Activated CD8-positive, alpha-beta T cell treated with anti-CD3 and anti-CD28 coated beads, Interleukin-2, amount 10 ng/mL, durations not matched to agents 7 days and 5 days (primary cell): ENCODE results near the gene TWIST2. TPM values are rescaled to one million over a fixed set of nuclear protein-coding genes. Genes with fewer than 3 reads are reported as not detected.

ENCODE experiments used
- ATAC-seq: fragments of 150-1000 bp; cut with Tn5 transposase; one replicate; pipeline ENCODE4 v1.10.0; 2021; ENCODE audit warnings: moderate library complexity
- CTCF ChIA-PET: fragments of 350-600 bp; sonication (Branson Sonifier 250); formaldehyde crosslinking; loops from one replicate; lab custom pipeline; 2021; ENCODE audit warnings: antibody characterized with exemption; lab: Charles Lee
- POLR2A ChIA-PET: fragments of 350-600 bp; sonication (Branson Sonifier 250); formaldehyde crosslinking; loops from one replicate; lab custom pipeline; 2021; ENCODE audit warnings: antibody characterized with exemption; lab: Charles Lee
- DNase-seq: peaks from one replicate; pipeline ENCODE4 v3.0.0-alpha.2; 2020
- H3K27ac Mint-ChIP-seq: one replicate; pipeline ENCODE4 v1.8.0; 2021; ENCODE audit warnings: mild to moderate bottlenecking, mixed read lengths
- H3K27me3 Mint-ChIP-seq: one replicate; pipeline ENCODE4 v1.8.0; 2021; ENCODE audit warnings: low read depth, mixed read lengths
- H3K36me3 Mint-ChIP-seq: one replicate; pipeline ENCODE4 v1.8.0; 2021; ENCODE audit warnings: low read depth, mixed read lengths
- H3K4me1 Mint-ChIP-seq: one replicate; pipeline ENCODE4 v1.8.0; 2021; ENCODE audit warnings: low read depth, mixed read lengths
- H3K4me3 Mint-ChIP-seq: one replicate; pipeline ENCODE4 v1.8.0; 2021; ENCODE audit warnings: mild to moderate bottlenecking, mixed read lengths
- H3K9me3 Mint-ChIP-seq: one replicate; pipeline ENCODE4 v1.8.0; 2022; ENCODE audit warnings: mixed read lengths; ENCODE audit not compliant: insufficient read depth
- total RNA-seq, 2 experiments: library from RNA; stranded (reverse); gene quantifications; one replicate each; pipeline ENCODE4 v1.2.3, GENCODE V29; 2021

TWIST2 gene
- total RNA-seq, 2 experiments from 2014 or later: not detected

- no peaks in the 10 kb centered on the region for H3K4me1 Mint-ChIP-seq
- DNase-seq: no peak
- H3K4me3 Mint-ChIP-seq: no peak overlapping the region
- no peak overlapping the region for H3K27ac Mint-ChIP-seq
- H3K9me3 Mint-ChIP-seq: no peaks in the 10 kb centered on the region
- ATAC-seq: no peak
- POLR2A ChIA-PET: no interaction called here
- no peaks in the 10 kb centered on the region for H3K27me3 Mint-ChIP-seq
- H3K36me3 Mint-ChIP-seq: no peaks in the 10 kb centered on the region
- CTCF ChIA-PET: no interaction called here
Measured at GRCh38 chr2:238890618-238891456, 43.0 kb downstream of the TWIST2 start.

GRCh38 chr2:238891457-238892203, 43.7 kb downstream of the TWIST2 start:
- Mint-ChIP-seq H3K27ac (no peak overlapping the region), H3K4me3 (no peak overlapping the region), H3K27me3 (no peaks in the 10 kb centered on the region), H3K36me3 (no peaks in the 10 kb centered on the region), H3K9me3 (no peaks in the 10 kb centered on the region), H3K4me1 (no peaks in the 10 kb centered on the region)
- CTCF ChIA-PET: no interaction called here
- ATAC-seq (no peak), DNase-seq (no peak)
- POLR2A ChIA-PET: no interaction called here

GRCh38 chr2:238892204-238892500, 44.3 kb downstream of the TWIST2 start:
- DNase-seq: no peak
- H3K27me3 Mint-ChIP-seq: no peaks in the 10 kb centered on the region

GRCh38 chr2:238892796-238893195, 44.9 kb downstream of the TWIST2 start:
- DNase-seq (no peak), ATAC-seq (no peak)
- ChIA-PET CTCF (no interaction called here), POLR2A (no interaction called here)
- Mint-ChIP-seq H3K27ac (no peak overlapping the region), H3K27me3 (no peaks in the 10 kb centered on the region), H3K36me3 (no peaks in the 10 kb centered on the region), H3K9me3 (no peaks in the 10 kb centered on the region), H3K4me1 (no peaks in the 10 kb centered on the region), H3K4me3 (no peak overlapping the region)

More at GRCh38 chr2:238892204-238892500, 44.3 kb downstream of the TWIST2 start:
- Mint-ChIP-seq H3K36me3 (no peaks in the 10 kb centered on the region), H3K9me3 (no peaks in the 10 kb centered on the region), H3K4me1 (no peaks in the 10 kb centered on the region), H3K27ac (no peak overlapping the region), H3K4me3 (no peak overlapping the region)
- ChIA-PET CTCF (no interaction called here), POLR2A (no interaction called here)
- no peak for ATAC-seq

- Mint-ChIP-seq H3K36me3 (no peaks in the 10 kb centered on the region), H3K4me3 (no peak overlapping the region), H3K4me1 (no peaks in the 10 kb centered on the region), H3K27me3 (no peaks in the 10 kb centered on the region), H3K9me3 (no peaks in the 10 kb centered on the region), H3K27ac (no peak overlapping the region)
- POLR2A ChIA-PET: no interaction called here
- no peak for ATAC-seq
- CTCF ChIA-PET: no interaction called here
- no peak for DNase-seq
Measured at GRCh38 chr2:238893349-238894000, 45.6 kb downstream of the TWIST2 start.

GRCh38 chr2:238894226-238894949, 46.5 kb downstream of the TWIST2 start:
- no peaks in the 10 kb centered on the region for H3K36me3 Mint-ChIP-seq
- no peak overlapping the region for H3K27ac Mint-ChIP-seq

GRCh38 chr2:238894950-238895298, 47.0 kb downstream of the TWIST2 start:
- Mint-ChIP-seq H3K4me3 (no peak overlapping the region), H3K36me3 (no peaks in the 10 kb centered on the region), H3K27me3 (no peaks in the 10 kb centered on the region), H3K27ac (no peak overlapping the region), H3K9me3 (no peaks in the 10 kb centered on the region), H3K4me1 (no peaks in the 10 kb centered on the region)
- DNase-seq (no peak), ATAC-seq (no peak)
- POLR2A ChIA-PET: no interaction called here
- CTCF ChIA-PET: no interaction called here

More at GRCh38 chr2:238894226-238894949, 46.5 kb downstream of the TWIST2 start:
- Mint-ChIP-seq H3K9me3 (no peaks in the 10 kb centered on the region), H3K4me3 (no peak overlapping the region), H3K4me1 (no peaks in the 10 kb centered on the region), H3K27me3 (no peaks in the 10 kb centered on the region)
- CTCF ChIA-PET: no interaction called here
- POLR2A ChIA-PET: no interaction called here
- ATAC-seq (no peak), DNase-seq (no peak)

- H3K4me3 Mint-ChIP-seq: no peak overlapping the region
- DNase-seq (no peak), ATAC-seq (no peak)
- H3K27ac Mint-ChIP-seq: no peak overlapping the region
- H3K27me3 Mint-ChIP-seq: no peaks in the 10 kb centered on the region
- CTCF ChIA-PET: no interaction called here
- no peaks in the 10 kb centered on the region for H3K9me3 Mint-ChIP-seq
- H3K36me3 Mint-ChIP-seq: no peaks in the 10 kb centered on the region
- no peaks in the 10 kb centered on the region for H3K4me1 Mint-ChIP-seq
- POLR2A ChIA-PET: no interaction called here
Measured at GRCh38 chr2:238895361-238895882, 47.5 kb downstream of the TWIST2 start.

- no peaks in the 10 kb centered on the region for H3K36me3 Mint-ChIP-seq
- no peaks in the 10 kb centered on the region for H3K9me3 Mint-ChIP-seq
- ChIA-PET POLR2A (no interaction called here), CTCF (no interaction called here)
- DNase-seq (no peak), ATAC-seq (no peak)
- H3K27me3 Mint-ChIP-seq: no peaks in the 10 kb centered on the region
- H3K4me1 Mint-ChIP-seq: no peaks in the 10 kb centered on the region
- H3K4me3 Mint-ChIP-seq: no peak overlapping the region
- H3K27ac Mint-ChIP-seq: no peak overlapping the region
Measured at GRCh38 chr2:238895891-238896600, 48.2 kb downstream of the TWIST2 start.

GRCh38 chr2:238896641-238897040, 48.8 kb downstream of the TWIST2 start:
- POLR2A ChIA-PET: no interaction called here
- Mint-ChIP-seq H3K9me3 (no peaks in the 10 kb centered on the region), H3K27me3 (no peaks in the 10 kb centered on the region), H3K4me1 (no peaks in the 10 kb centered on the region), H3K36me3 (no peaks in the 10 kb centered on the region), H3K4me3 (no peak overlapping the region), H3K27ac (no peak overlapping the region)
- no peak for DNase-seq
- CTCF ChIA-PET: no interaction called here
- ATAC-seq: no peak

GRCh38 chr2:238897122-238897880, 49.4 kb downstream of the TWIST2 start:
- ChIA-PET POLR2A (no interaction called here), CTCF (no interaction called here)
- DNase-seq: no peak
- H3K4me3 Mint-ChIP-seq: no peak overlapping the region
- no peaks in the 10 kb centered on the region for H3K27me3 Mint-ChIP-seq
- H3K36me3 Mint-ChIP-seq: no peaks in the 10 kb centered on the region
- ATAC-seq: no peak
- no peaks in the 10 kb centered on the region for H3K9me3 Mint-ChIP-seq
- H3K4me1 Mint-ChIP-seq: no peaks in the 10 kb centered on the region
- H3K27ac Mint-ChIP-seq: no peak overlapping the region
